Psoas muscle (tissue), 8 donors: ENCODE measurements around the gene CRACR2B. TPM values are rescaled to one million over a fixed set of nuclear protein-coding genes. Genes with fewer than 3 reads are reported as not detected.

Experiments
- ATAC-seq, 4 donors: fragments of 200-7000 bp; cut with Tn5 transposase; one replicate each; pipeline ENCODE4 v1.9.1; 2020; ENCODE audit warnings: moderate library complexity in 3 of 4, mild to moderate bottlenecking in 2 of 4
- DNase-seq, 2 donors: peaks; one replicate each; pipeline ENCODE4 v3.0.0-alpha.2; 2020
- H3K27ac ChIP-seq: fragments of 200-600 bp; one replicate; pipeline ENCODE4 v1.8.0; 2022
- H3K27me3 ChIP-seq, 3 donors: fragments of 200-600 bp in 1 of 3; one replicate each; pipeline versions ENCODE4 v1.6.1 to v1.8.0; 2013 to 2022; ENCODE audit warnings: low read length in 2 of 3, mild to moderate bottlenecking in 2 of 3, moderate library complexity in 1 of 3; ENCODE audit not compliant: insufficient read depth in 3 of 3
- H3K36me3 ChIP-seq, 2 donors: fragments of 200-600 bp in 1 of 2; one replicate each; pipeline versions ENCODE4 v1.6.1 to v1.8.0; 2013 to 2022; ENCODE audit warnings: low read depth in 1 of 2, mild to moderate bottlenecking in 1 of 2, moderate library complexity in 1 of 2; ENCODE audit not compliant: insufficient read depth in 1 of 2
- H3K4me1 ChIP-seq: fragments of 200-600 bp; one replicate; pipeline ENCODE4 v1.8.0; 2022
- H3K4me3 ChIP-seq: fragments of 200-600 bp; one replicate; pipeline ENCODE4 v1.8.0; 2022; ENCODE audit warnings: mild to moderate bottlenecking
- H3K9me3 ChIP-seq: fragments of 200-600 bp; one replicate; pipeline ENCODE4 v1.8.0; 2022
- WGBS, 3 donors: extraction: QIAGEN DNeasy Blood & Tissue Kit; methylation state at CpG; one replicate each; pipeline versions ENCODE4 v1.1.6 to v1.1.7; 2013; 5-methylcytosine and 5-hydroxymethylcytosine counted together
- intact Hi-C, 2 donors: fragments of 100-400 bp; cut with DNase I; formaldehyde crosslinking; loops; one replicate each; pipeline versions ENCODE4 v1.11.0 to v1.14.2; 2022
- polyA plus RNA-seq, 3 donors: library from polyadenylated mRNA; stranded (reverse); fragments of 200-250 nt; gene quantifications; one replicate each; pipeline ENCODE4 v1.2.3, GENCODE V29; 2013
- total RNA-seq, 4 donors: library from RNA; stranded (reverse); fragmentation: NEBNext Ultra II Directional in 2 of 4; extraction: Animal tissue kit (Norgen Biotek cat#: 25700) in 2 of 4; gene quantifications; one replicate each; pipeline versions ENCODE4 v1.2.1 to v1.2.4, GENCODE V29; 2021 to 2023
- TF ChIP-seq, protein P1 (sequence below): fragments of 200-600 bp; IDR thresholded peaks from one replicate; pipeline ENCODE4 v1.8.0; 2022; ENCODE audit warnings: antibody characterized with exemption
- donor health status: healthy with polysubstance abuse.
- donor health status: DM: no; HTN: no; CAD: no; lungs with moderate emphysema.
- donor health status: Bipolar disorder and iron deficiency.
- donor health status: healthy.
- donor health status: DM: yes; HTN: yes; CAD: no.
- donor health status: DM: no; HTN: no; CAD: no.
- donor health status: DM: no; HTN: no; CAD: no.
- donor health status: DM: yes; HTN: yes; CAD: no.

The CRACR2B gene
- total and polyA plus RNA-seq, 7 donors, result 1.9 to 8.9 (median 2.8) TPM

DNA sequence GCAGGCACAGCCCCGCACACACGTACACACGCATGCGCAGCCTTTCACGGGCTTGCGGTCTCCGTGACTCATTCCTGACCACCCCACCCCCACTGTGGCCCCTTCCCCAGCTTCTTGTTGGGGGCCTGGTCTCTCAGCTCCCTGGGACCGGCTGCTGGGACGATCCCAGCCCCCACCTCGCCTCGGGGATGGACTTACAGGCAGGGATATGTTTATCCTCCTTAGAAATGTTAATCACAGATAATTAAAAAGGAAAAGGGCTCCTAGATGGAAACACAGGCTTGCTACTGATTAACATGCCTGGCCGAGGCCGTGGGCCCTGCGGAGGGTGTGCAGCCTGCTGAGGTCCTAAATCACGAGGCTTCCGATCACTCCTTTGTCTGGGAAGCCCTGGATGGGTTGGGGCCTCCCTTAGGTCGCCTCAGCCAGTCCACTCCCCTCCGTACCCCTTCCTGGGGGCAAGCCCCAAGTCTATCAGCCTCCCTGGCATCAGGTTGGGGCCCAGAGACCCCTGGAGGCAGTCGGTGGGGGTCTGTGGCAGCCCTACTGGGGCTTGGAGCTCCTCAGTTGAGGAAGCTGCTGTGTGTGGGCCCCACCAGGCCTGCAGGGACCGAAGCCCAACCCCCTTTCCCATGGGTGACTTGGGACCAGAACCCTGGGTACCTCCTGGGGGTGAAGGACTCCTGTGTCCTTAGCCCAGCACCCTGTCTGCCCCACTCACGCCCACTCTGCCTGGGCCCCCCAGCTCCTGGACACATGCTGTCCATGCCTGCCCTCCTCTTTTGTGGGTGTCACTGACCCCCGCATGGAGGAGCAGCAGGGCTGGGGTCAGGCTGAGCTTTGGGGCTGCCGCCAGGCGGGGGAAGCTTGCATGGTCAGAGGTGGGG, 35.5 kb downstream of the CRACR2B start:
- TF ChIP-seq, protein P1, sequence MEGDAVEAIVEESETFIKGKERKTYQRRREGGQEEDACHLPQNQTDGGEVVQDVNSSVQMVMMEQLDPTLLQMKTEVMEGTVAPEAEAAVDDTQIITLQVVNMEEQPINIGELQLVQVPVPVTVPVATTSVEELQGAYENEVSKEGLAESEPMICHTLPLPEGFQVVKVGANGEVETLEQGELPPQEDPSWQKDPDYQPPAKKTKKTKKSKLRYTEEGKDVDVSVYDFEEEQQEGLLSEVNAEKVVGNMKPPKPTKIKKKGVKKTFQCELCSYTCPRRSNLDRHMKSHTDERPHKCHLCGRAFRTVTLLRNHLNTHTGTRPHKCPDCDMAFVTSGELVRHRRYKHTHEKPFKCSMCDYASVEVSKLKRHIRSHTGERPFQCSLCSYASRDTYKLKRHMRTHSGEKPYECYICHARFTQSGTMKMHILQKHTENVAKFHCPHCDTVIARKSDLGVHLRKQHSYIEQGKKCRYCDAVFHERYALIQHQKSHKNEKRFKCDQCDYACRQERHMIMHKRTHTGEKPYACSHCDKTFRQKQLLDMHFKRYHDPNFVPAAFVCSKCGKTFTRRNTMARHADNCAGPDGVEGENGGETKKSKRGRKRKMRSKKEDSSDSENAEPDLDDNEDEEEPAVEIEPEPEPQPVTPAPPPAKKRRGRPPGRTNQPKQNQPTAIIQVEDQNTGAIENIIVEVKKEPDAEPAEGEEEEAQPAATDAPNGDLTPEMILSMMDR, result no peak
- Histone ChIP-seq H3K36me3 (peaks cover 0 to 39% of the 10 kb centered on the region in 2 donors), H3K9me3 (no peaks in the 10 kb centered on the region), H3K4me3 (no peak overlapping the region), H3K27ac (no peak overlapping the region), H3K4me1 (peaks cover 4% of the 10 kb centered on the region), H3K27me3 (no peaks in the 10 kb centered on the region)
- 78 to 86% (median 82%) methylated on average over 23 to 24 of the region's 24 CpGs for WGBS, 3 donors
- intact Hi-C loops, result no loop called here
- ATAC-seq (no peak), DNase-seq (no peak)

DNA sequence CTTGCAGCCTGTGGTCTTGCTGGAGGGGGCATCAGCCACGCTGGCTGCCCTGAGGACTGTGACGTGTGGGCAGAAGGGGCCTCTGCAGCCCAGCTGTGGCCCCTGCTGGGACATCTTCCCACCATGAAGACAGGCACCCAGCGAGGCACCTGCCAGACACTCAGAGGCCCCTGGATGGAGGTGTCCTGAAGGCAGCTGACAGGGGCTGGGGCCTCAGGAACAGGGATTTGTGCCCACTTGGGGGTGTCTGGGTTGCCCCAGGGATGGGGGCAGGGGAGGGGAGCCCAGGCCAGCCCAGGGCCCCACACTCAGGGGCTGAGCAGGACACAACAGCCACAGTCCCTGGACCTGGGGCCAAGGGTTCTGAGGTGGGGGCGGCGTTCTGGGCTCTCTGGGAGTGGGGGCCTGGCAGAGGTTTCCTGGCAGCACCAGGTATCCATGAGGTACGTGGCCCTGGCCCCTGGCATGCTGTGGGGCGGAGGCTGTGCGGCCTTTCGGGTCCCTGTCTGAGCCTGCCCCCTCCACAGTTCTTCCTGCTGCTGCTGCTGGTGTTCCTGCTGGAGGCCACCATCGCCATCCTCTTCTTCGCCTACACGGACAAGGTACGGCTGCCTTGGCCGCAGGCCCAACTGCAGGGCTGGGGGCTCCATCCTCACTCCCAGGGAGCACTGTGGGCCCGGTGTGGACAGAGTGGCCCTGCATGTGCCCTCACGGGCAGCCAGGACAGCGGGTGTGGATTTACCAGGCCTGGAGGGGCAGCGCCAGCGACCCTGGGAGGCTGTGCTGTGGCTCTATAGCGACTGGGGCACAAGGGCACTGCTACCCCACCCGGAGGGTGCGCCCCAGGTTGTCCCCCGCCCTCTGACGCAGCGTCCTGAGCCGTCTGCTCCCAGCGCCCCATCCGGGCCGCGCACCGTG, 36.5 kb downstream of the CRACR2B start:
- Histone ChIP-seq H3K4me1 (peaks cover 4% of the 10 kb centered on the region), H3K4me3 (no peak overlapping the region), H3K27me3 (no peaks in the 10 kb centered on the region), H3K9me3 (no peaks in the 10 kb centered on the region), H3K27ac (no peak overlapping the region), H3K36me3 (peaks cover 0 to 39% of the 10 kb centered on the region in 2 donors)
- ATAC-seq (no peak), DNase-seq (no peak)
- intact Hi-C loops, result no loop called here
- 92 to 95% (median 95%) methylated on average over 28 to 31 of the region's 31 CpGs for WGBS, 3 donors
- TF ChIP-seq, protein P1, result no peak

DNA sequence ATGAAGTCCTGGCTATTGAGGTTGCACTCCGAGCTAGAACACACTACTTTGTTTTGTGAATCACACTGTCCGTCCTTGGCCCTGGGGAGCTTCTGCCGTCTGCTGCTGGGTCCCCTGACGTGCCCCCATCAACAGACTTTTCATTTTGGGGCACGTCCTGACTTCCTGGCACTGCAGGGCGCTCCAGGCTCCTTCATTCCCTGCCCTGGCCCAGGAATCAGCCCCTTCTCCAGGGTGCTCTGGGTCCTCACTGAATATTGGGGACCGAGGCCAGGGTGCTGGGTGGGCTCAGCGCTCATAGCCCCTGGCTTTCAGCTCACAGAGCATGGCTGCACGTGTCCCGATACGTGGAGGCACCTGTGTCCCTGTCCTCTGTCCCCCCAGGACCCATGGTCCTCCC, 37.2 kb downstream of the CRACR2B start:
- DNase-seq (no peak), ATAC-seq (no peak)
- no peak overlapping the region for H3K4me3 ChIP-seq
- WGBS, 3 donors, result 84 to 93% (median 90%) methylated on average over 7 to 11 of the region's 11 CpGs
- no peaks in the 10 kb centered on the region for H3K27me3 ChIP-seq
- H3K4me1 ChIP-seq, result peaks cover under 1% of the 10 kb centered on the region
- no peaks in the 10 kb centered on the region for H3K9me3 ChIP-seq
- no peak overlapping the region for H3K27ac ChIP-seq
- TF ChIP-seq, protein P1, result no peak
- peaks cover 0 to 39% of the 10 kb centered on the region in 2 donors for H3K36me3 ChIP-seq
- intact Hi-C loops, result no loop called here

DNA sequence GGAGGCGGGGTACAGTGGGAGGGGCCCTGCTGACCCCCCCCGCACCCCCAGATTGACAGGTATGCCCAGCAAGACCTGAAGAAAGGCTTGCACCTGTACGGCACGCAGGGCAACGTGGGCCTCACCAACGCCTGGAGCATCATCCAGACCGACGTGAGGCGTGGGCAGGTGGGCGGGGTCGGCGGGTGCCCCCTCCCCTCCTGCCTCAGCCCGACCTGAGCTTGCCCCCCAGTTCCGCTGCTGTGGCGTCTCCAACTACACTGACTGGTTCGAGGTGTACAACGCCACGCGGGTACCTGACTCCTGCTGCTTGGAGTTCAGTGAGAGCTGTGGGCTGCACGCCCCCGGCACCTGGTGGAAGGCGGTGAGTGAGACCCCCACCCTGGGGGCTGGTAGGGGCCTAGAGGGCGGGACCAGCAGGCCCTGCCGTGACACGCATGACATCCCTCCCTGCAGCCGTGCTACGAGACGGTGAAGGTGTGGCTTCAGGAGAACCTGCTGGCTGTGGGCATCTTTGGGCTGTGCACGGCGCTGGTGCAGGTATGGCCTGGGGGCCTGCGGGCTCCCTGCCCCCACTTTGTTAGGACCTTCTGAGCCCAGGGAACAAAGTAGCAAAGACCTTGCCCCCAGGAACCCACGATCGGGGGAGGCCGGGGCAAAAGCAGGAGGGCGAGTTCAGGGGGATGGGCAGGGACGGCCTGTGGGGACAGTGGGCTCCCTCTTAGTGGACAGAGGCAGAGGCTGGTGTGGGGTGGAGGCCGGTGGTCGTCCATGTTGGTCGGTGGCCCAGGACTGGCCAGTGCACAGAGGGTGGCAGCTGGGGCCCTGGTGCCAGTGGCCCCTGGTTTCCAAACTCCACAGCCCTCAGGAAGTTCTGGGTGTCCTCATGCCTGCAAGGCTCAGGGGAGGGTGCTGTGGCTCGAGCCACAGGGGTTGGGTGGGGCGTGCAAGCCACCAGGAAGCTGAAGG, 38.0 kb downstream of the CRACR2B start:
- no peak for DNase-seq
- no peak overlapping the region for H3K27ac ChIP-seq
- WGBS, 3 donors, result 84 to 86% (median 85%) methylated on average over 39 to 41 of the region's 41 CpGs
- no peaks in the 10 kb centered on the region for H3K27me3 ChIP-seq
- H3K9me3 ChIP-seq, result no peaks in the 10 kb centered on the region
- peaks cover 0 to 39% of the 10 kb centered on the region in 2 donors for H3K36me3 ChIP-seq
- no peak overlapping the region for H3K4me3 ChIP-seq
- no peaks in the 10 kb centered on the region for H3K4me1 ChIP-seq
- ATAC-seq, result no peak
- TF ChIP-seq, protein P1, result no peak
- intact Hi-C loops, result no loop called here
